Measurements from ENCODE around the gene CSF1. TPM values are rescaled to one million over a fixed set of nuclear protein-coding genes. Genes with fewer than 3 reads are reported as not detected.

The CSF1 gene
- total and polyA plus RNA-seq, 2 donors (not counting 3 experiments of a cell fraction or from before 2014, with no cell fraction given), result 24.5 to 28.9 TPM

DNA sequence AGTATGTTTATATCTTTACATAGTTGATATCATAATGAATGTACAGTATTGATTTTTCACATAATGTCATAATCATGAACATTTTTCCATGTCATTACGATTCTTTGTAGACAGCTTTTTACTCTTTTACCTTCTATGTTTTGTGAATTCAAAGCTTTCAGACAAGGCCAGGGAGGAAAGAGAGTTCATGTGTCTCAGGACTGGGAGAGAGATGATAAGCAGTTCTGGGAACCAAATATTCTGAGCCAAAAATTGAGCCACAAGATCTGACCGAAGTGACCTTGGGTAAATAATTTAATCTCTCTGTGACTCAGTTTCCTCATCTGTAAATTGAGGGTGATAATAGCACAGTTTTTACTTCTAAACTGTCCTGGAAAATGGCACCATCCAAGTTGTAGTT, 31.8 kb downstream of the CSF1 start:
- Histone ChIP-seq H3K4me2 (ENCODE audit: insufficient read depth, low read length) (no peak overlapping the region), H3K4me1 (ENCODE audit: control insufficient read depth, extremely low read depth, insufficient read depth, low read length) (peaks cover under 1% of the 10 kb centered on the region), H2AFZ (ENCODE audit: low read depth, low read length) (no peak overlapping the region), H3K79me2 (ENCODE audit: control insufficient read depth, insufficient read depth, low read length) (no peaks in the 10 kb centered on the region), H3K9me1 (replicated peaks; ENCODE audit: control insufficient read depth, extremely low read depth, insufficient read depth, low read length) (no peaks in the 10 kb centered on the region), H4K20me1 (replicated peaks; ENCODE audit: control insufficient read depth, extremely low read depth, insufficient read depth, low read length) (no peaks in the 10 kb centered on the region), H3K4me3 (replicated peaks in 1 of 3; ENCODE audit: insufficient read depth in 1 of 3, low read depth in 1 of 3, low read length in 3 of 3) (no peak overlapping the region), H3K9ac (replicated peaks; ENCODE audit: extremely low read depth, insufficient read depth, low read length) (no peak overlapping the region), H3K9me3 (replicated peaks; ENCODE audit: control insufficient read depth, insufficient read depth, low read length) (no peaks in the 10 kb centered on the region), H3K36me3 (ENCODE audit: control insufficient read depth in 2 of 2, extremely low read depth in 1 of 2, insufficient read depth in 2 of 2, low read length in 2 of 2) (no peaks in the 10 kb centered on the region), H3K27me3 (ENCODE audit: control insufficient read depth in 2 of 2, insufficient read depth in 2 of 2, low read length in 2 of 2) (peaks cover 0 to 5% of the 10 kb centered on the region in 2 experiments), H3K27ac (ENCODE audit: insufficient read depth, low read depth, low read length) (no peak overlapping the region)
- DNase-seq (ENCODE audit: low read depth, low spot score) (no peak), FAIRE-seq (no peak)
- POLR2A ChIA-PET, result no interaction called here
- CTCF ChIA-PET, result interaction anchor here (1.2 kb wide), 1 partner anchor 42 kb away, joined by 3 read pairs; the partner anchor contains the start of gene AHCYL1
- TF ChIP-seq, protein P1, sequence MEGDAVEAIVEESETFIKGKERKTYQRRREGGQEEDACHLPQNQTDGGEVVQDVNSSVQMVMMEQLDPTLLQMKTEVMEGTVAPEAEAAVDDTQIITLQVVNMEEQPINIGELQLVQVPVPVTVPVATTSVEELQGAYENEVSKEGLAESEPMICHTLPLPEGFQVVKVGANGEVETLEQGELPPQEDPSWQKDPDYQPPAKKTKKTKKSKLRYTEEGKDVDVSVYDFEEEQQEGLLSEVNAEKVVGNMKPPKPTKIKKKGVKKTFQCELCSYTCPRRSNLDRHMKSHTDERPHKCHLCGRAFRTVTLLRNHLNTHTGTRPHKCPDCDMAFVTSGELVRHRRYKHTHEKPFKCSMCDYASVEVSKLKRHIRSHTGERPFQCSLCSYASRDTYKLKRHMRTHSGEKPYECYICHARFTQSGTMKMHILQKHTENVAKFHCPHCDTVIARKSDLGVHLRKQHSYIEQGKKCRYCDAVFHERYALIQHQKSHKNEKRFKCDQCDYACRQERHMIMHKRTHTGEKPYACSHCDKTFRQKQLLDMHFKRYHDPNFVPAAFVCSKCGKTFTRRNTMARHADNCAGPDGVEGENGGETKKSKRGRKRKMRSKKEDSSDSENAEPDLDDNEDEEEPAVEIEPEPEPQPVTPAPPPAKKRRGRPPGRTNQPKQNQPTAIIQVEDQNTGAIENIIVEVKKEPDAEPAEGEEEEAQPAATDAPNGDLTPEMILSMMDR (IDR thresholded peaks at IDR 0.05; ENCODE audit: extremely low read depth in 1 of 2, insufficient read depth in 1 of 2, low read depth in 1 of 2, low read length in 2 of 2), result no peak
- TF ChIP-seq EZH2 (IDR thresholded peaks at IDR 0.05; ENCODE audit: borderline replicate concordance, low read depth, low read length, severe bottlenecking) (no peak), POLR2A (IDR thresholded peaks at IDR 0.05; ENCODE audit: low read depth, low read length) (no peak), JUN (IDR thresholded peaks at IDR 0.05; ENCODE audit: borderline replicate concordance, insufficient read depth, insufficient read length, low read depth) (no peak), POLR2AphosphoS5 (IDR thresholded peaks at IDR 0.05; ENCODE audit: insufficient read depth, low read depth, low read length) (no peak), GATA2 (IDR thresholded peaks at IDR 0.05; ENCODE audit: insufficient read depth, insufficient read length, low read depth, low read length) (no peak), FOS (IDR thresholded peaks at IDR 0.05; ENCODE audit: borderline replicate concordance, insufficient read depth, low read length) (no peak), MYC (IDR thresholded peaks at IDR 0.05; ENCODE audit: low read depth, low read length) (no peak)
- TF ChIP-seq, protein P2, sequence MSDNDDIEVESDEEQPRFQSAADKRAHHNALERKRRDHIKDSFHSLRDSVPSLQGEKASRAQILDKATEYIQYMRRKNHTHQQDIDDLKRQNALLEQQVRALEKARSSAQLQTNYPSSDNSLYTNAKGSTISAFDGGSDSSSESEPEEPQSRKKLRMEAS (IDR thresholded peaks at IDR 0.05; ENCODE audit: insufficient read depth, insufficient read length), result no peak
- no TSS peak for BruUV-seq (replicated peaks)
- dilution Hi-C loops (cut with MboI; ENCODE audit: extremely low pct_ligation_motif_present, low sequenced_read_pairs) (no loop called here), intact Hi-C loops (cut with micrococcal nuclease) (no loop called here)
